Measurements from ENCODE around the gene MCAT.
A peak's percentile ranks its signal among the peaks of the same experiment; 100 is the strongest.

The MCAT gene

GRCh38 chr22:43126501-43127165 is 16.6 kb downstream of the MCAT start:
- TF ChIP-seq CTCF (IDR thresholded peaks at IDR 0.05; ENCODE audit: control insufficient read depth, extremely low read depth, insufficient read depth), result no peak
- no peak overlapping the region for H3K4me3 ChIP-seq (ENCODE audit: low read depth, low read length)
- DNase-seq (ENCODE audit: low read depth), result no peak

GRCh38 chr22:43118953-43119458 is 24.2 kb downstream of the MCAT start:
- no peak for TF ChIP-seq CTCF (IDR thresholded peaks at IDR 0.05; ENCODE audit: control insufficient read depth, extremely low read depth, insufficient read depth)
- no peak overlapping the region for H3K4me3 ChIP-seq (ENCODE audit: low read depth, low read length)
- DNase-seq (ENCODE audit: low read depth), result no peak

- no peak for DNase-seq (ENCODE audit: low read depth)
- H3K4me3 ChIP-seq (ENCODE audit: low read depth, low read length), result no peak overlapping the region
- no peak for TF ChIP-seq CTCF (IDR thresholded peaks at IDR 0.05; ENCODE audit: control insufficient read depth, extremely low read depth, insufficient read depth)
Observed at GRCh38 chr22:43118024-43118849, 25.0 kb downstream of the MCAT start.

- no peak for DNase-seq (ENCODE audit: low read depth)
- no peak overlapping the region for H3K4me3 ChIP-seq (ENCODE audit: low read depth, low read length)
- no peak for TF ChIP-seq CTCF (IDR thresholded peaks at IDR 0.05; ENCODE audit: control insufficient read depth, extremely low read depth, insufficient read depth)
Observed at GRCh38 chr22:43116932-43117331, 26.3 kb downstream of the MCAT start.

- H3K4me3 ChIP-seq (ENCODE audit: low read depth, low read length), result peak overlapping the region; percentile 26
- TF ChIP-seq CTCF (IDR thresholded peaks at IDR 0.05; ENCODE audit: control insufficient read depth, extremely low read depth, insufficient read depth), result no peak
- DNase-seq (ENCODE audit: low read depth), result peak; percentile 94
Observed at GRCh38 chr22:43114958-43115357, 28.2 kb downstream of the MCAT start.

GRCh38 chr22:43113526-43114251 is 29.5 kb downstream of the MCAT start:
- no peak for TF ChIP-seq CTCF (IDR thresholded peaks at IDR 0.05; ENCODE audit: control insufficient read depth, extremely low read depth, insufficient read depth)
- DNase-seq (ENCODE audit: low read depth), result peak; percentile 82
- 0 out of 2 replicates have a peak overlapping the region, but pooled peaks have one; percentile 1 for H3K4me3 ChIP-seq (ENCODE audit: low read depth, low read length)
